NOMO-1 treated with DMSO at 0.1 percent for 48 hours (cell line): Measurements from ENCODE around the gene LHFPL3.
"Not testable (repeated sequence)": the region's sequence is repeated elsewhere in the genome, so short reads cannot be mapped to it uniquely, and the experiment has no call there.

Experiments used
- DNase-seq: peaks from one replicate; lab custom pipeline; 2025; ENCODE audit not compliant: unreplicated experiment; lab: John Stamatoyannopoulos, UW

LHFPL3 gene

DNA sequence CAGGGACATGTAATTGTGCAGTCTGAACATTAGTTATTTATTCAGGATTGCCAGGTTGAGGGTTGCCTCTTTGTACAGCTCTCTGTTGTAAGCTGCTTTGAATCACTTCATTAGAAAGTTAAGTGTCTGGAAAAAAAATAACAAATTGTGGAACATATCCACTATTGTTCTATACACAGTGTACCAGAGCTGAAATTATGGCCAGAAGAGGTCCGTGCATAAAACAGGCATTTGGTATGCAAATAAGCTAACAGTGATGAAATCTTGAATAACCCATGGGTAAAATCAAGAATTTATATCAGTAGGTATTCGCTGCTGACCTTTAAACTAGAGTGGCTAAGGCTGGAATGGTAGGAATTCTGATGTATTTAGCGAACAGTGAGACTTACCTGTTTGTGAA lies 152.1 kb downstream of the LHFPL3 start:
- DNase-seq: no peak

DNA sequence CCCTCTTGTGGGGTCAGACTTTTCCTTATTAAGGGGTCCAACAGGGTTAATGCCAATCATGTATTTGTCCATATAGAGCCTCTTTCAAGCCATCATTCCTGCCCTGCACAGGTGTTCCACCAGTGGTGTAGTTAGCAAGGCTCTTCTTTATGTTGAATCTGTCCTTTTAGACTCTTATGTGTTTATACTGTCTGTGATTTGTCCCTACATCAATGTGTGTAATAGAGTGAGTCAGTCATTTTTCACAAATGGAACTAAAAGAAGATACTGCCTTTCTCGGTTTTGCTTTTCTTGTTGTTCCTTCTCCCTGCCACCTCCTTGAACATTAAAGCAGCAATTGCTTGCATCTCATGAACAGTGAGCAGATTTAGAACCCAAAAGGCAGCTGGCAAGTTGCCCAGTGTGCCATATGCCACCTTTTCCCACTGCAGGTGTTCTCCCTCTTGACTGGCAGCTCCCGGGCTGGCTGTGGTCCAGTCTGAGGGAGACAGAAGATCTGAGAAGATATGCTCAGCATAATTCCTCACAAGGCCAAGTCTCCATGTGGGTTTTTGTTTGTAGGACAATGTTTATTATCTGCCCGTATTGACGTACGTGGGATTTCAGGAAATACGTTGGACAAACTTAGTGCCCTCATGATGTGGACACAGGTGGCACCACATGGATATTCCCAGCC lies 154.1 kb downstream of the LHFPL3 start:
- no peak for DNase-seq

DNA sequence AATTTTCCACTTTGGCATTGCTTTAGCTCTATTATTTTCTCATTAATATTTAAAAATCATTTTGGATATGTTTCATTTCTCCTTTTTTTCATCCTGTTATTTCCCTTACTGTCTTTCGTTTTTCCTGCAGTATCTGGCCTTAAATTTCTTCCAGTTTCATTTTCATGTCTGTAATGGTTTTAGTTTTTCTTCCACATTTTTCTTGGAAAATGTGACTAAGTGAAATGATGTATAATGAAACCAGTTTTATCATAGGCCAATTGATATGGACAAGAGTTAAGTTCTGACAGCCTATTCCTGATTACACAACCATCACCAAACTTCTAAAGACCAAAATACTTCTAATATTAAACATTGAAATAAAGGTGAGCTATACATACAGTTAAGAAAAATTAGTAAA lies 158.5 kb downstream of the LHFPL3 start:
- no peak for DNase-seq

DNA sequence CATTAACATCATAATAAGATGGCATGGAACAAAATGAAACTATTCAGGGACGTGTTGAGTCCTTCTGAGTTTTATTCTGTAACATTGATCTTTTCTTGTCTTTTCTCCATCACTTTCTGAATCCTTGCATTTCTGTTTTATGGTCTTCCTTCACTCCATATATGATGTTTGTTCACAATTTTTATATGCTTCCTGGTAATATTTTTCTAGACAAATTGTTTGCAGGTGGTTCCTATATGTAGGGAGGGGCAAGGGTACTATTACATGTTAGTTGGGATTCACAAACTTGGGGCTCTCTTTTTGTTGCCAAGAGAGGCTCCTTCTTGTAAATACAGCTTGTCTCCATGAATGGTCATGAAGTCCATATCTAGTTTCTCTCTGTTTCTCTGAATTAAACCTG lies 159.2 kb downstream of the LHFPL3 start:
- no peak for DNase-seq

DNA sequence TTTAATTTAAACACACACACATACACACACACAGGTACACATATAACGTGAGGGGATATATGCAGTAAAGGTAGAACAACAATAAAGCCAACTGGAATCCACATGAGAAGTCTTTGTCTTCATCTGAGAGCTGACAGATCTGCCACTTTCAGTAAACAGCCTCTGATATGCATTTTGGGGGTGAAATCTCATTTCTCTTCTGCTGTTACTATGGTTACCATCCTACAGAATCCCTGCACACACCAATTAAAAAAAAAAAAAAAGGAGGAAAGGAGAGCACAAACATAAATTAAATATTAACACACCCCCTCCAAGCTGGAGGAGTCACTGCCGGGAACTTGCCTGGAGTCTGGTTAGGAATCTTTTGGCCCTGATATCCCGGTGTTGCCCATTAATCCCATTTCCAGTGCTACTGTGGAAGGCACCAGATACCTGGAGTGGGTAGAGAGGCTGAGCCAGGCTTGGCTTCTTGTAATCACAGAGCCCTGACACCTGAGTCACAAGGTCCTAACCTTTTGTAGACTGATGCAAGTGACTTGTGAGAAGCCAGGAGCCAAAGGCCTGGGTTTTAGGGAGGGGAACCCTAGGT lies 169.1 kb downstream of the LHFPL3 start:
- no peak for DNase-seq

DNA sequence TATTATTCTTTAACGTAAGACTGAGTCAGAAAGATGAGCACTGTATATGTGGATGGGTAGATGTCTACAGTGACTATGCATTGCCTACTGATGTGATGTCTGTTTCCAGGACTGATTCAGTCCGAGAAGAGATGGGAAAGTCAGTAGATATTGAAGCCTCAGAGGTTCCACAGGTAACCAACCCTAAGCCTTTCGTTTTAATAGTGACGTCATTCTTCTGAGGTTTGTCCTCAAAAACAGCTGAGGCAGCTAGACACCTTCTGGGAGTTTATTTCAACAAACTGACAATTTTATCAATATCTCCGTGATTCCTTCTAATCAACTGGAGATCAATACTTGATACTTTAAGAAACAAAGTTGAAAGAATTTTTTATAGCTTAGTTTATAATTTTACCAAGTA lies 171.6 kb downstream of the LHFPL3 start:
- DNase-seq: no peak

DNA sequence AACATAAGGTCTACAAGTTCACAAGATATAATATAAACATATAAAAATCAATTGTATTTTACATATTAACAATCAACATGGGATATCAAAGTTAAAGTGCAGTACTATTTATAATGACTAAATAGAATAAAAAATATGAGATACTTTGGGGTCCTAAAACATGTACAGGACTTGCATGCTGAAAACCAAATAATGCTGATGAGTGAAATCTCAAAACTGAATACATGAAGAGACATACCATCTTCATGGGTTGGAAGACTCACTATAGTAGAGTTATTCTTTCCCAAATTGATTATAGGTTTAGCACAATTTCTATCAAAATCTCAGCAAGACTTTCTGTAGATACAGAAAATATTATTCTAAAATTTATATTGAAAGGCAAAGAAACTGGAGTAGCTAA lies 181.5 kb downstream of the LHFPL3 start:
- no peak for DNase-seq

DNA sequence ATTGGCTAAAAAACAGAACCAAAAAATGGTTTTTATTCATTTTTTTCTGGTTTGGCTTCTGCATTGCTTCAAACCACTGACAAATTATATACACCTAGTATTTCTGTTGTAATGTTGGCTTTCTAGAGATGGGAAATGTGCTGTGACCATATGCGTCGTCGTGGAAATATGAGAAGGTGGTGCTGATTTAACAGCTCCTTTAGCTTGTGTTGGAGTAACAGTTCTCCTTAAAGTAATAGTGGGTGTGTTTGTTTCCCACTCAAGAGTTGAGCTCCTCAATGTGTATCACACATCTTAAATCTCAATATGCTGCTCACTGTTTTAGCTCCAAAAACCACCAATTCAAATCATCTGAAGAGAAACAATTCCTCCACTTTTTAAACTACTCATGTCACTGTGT lies 196.4 kb downstream of the LHFPL3 start:
- no peak for DNase-seq

DNA sequence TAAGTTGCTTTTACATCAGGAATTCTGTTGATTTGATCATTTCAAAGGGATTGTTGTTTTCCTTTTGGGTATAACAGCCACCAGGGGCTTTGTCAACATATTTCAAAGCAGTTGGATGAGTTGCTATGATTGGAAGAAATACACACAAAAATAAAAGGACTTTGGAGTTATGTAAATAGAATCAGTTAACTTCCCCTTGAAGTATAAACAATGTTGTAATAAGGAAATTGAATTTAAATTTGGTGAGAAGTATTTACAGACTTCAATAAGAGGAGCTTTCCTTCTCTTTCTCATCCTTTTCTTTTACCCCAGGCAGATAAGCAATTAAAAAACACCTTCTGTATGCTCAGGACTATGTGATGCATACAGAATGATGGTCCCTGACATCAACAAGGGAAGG lies 199.7 kb downstream of the LHFPL3 start:
- no peak for DNase-seq

DNA sequence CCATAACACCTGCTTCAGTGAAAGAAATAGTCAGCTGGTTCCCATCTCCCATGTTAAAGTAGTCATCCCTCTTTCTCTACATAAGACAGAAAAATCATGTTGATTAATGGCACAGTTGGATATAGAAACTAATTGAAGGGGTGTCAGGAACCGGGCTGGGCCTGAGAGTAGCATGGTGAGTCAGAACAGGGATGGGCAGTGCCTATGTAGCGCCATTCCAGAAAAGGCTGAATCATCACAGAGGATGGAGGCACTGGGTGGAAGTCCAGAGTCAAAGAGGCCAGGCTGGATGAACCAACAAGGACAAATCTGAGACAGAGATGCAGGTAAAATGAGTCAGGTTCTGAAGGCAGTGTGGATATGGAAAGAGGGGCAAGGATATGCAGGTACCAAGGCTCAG lies 201.2 kb downstream of the LHFPL3 start:
- DNase-seq: no peak

DNA sequence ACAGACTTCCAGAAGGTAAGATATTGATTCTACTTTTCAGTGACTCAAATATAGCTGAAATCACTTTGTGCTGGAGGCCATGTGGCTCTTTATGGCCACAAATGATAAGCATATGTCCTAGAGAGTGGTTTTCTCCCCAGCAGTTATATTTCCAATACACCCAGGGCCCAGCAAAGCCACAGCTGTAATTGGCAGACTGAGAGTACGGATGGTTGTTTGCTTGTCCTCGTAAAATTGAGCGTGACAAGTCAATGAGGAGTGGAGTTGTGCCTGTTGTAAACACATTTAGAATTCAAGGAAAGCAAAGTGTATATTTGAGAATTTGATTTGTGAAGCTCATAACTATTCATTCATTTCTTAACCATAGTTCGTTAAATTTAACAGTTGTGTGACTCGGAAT lies 201.8 kb downstream of the LHFPL3 start:
- DNase-seq: no peak

DNA sequence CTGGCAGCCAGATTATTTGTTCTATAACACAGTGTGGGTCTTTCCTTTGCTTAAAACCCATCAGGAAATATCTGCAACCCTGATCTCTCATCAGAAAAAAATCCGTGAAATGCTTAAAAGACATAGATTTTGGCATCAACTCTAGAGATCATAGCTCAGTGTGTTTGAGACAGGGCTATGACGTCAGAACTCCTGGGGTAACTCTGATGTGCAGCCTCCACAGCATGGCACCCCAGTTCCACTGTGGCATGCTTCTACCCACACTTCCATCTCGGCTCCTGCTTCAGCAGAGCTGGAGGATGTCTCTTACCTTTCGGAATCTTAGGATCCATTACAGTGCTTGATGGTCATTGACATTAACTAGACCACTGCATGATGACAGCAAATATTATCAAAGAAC lies 205.7 kb downstream of the LHFPL3 start:
- no peak for DNase-seq

DNA sequence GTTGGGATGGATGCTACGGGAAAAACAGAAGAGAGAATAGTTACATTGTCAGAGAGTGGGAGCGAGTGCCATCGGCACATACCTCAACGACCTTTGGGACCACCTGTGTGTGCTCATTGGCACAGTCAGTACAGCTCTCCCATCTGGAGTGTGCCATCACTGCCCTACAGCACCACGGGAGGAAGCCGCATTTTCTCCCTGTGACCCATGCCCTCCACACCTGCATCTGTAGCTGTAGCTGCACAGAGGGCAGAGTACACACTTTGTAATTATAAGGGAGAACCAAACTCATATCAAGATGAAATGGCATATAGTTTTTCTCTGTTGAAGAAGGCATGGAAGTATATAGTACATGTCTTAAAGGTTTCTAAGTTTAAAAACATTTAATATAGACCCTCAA lies 207.4 kb downstream of the LHFPL3 start:
- DNase-seq: no peak

DNA sequence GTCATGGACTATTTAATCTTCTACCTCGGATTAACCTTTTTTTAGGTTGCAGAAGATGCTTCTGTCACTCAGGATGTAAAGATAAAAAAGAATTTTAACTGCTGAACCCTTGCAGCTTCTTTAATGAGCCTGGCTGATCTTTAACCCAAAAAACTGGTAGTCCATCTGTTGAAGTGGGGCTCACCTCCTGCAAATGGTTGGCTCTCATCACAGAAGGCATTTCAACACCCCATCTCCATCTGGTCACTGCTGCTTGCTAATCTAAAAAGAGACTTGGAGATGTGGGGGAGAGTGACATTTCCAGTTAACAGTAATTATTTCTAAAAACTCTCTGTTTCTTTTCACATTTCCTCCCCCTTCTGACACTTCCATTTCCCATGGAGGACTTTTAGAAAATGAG lies 208.6 kb downstream of the LHFPL3 start:
- no peak for DNase-seq

DNA sequence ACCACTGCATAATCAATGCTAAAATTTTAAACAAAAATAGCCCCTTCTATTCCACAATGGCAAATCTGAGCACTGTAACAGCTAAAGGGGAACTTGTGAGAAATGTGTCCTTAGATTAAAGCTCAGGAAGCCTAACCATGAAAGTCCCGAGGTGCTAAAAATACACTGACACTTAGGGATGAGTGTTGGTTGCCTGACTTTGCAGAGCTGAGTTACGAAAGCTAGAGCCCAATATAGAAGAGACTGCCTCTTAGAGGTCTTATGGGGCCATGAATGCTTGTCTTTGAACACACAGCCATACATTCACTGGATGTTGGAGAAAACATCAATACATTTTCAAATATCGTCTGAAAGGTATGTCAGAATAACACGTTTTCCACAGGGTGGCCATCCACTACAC lies 209.7 kb downstream of the LHFPL3 start:
- no peak for DNase-seq

DNA sequence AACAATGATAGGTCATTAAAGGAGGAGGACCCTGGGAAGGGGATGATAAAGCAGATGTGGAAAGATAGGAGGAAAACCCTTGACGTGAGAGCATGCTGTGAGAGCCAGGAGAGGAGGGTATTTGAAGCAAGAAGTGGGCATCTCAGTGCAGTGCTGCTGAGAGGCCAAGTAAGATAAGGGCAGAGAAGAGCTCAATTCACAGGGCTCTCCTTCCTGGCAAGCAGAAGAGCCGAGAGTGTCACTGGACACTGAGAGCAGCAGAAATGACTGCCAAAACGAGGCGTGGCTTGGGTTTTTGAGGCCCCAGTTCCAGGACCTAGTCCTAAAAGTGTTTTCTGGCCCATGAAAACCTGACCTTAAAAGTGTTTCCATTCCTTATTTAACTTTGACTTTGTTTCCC lies 213.5 kb downstream of the LHFPL3 start:
- DNase-seq: no peak

DNA sequence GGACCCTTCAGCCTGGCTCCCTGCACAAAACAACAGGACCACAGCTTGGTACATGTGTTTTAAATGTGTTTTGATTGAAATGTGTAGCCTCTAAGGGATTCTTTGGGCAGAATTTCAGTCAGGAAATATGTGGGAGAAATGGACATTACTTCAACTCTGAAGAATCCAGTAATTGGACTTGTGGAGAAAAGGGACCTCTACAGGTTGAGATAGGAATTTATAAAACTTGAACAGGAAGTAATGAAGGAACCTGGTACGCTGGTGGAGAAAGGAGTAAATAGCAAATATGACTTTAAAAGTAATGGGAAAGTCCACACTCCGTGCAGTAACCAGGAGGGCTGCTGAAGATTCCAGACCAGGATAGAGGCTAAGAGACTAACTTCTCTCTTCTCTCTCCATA lies 220.5 kb downstream of the LHFPL3 start:
- no peak for DNase-seq

DNA sequence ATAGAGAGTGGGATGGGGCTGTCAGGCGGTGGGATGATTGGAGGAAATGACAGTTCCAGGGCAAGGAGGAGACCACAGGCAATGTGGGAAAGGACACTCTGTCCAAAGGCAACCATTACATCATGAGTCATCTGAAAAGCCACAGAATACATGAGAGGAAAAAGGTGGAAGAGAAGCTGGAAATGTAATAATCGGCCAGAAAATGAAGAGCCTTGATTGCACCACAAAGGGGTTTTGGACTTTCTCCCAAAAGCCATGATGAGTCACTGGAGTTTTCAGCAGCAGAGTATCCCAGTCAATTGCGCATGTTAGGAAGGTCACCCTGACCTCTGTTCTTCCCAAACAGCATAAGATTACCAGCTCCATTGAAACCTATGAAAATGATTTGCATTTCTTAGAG lies 222.0 kb downstream of the LHFPL3 start:
- DNase-seq: no peak

DNA sequence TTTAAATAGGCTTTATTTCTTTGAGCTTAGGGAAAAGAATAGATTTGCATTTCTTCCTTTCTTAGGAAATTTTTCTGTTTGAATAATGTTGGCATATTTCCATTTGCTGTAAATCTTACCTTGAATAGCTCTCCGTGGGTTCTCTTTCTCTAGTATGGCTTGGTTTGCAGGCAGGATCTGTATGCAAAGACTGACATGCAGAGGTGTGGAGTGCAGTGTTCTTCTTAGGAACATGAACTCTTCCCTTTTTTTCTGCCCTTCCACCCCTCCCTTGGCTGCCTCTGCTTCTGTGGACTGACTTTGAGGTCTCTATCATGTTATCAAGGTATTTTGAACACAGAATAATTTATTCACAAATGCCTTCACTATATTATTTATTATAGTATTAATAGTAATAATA lies 222.8 kb downstream of the LHFPL3 start:
- no peak for DNase-seq

DNA sequence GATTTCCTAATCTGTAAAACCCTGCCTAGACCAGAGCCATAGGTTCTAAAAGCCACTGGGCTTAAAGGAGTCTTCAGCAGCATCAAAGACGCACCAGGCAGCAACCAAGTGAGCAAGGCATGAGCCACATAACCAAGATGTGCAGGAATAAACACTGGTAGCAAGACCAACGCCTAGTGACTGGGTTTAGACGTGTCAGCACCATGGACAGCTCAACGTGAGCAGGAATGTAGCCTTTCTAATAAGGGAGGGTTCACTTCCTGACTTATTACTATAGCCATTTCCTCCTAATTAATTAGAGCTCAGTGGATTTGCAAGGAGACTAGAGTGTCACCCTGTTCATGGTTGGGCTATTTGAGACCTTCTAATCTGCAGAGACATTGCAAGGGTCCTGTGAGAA lies 223.7 kb downstream of the LHFPL3 start:
- DNase-seq: peak; percentile 1

DNA sequence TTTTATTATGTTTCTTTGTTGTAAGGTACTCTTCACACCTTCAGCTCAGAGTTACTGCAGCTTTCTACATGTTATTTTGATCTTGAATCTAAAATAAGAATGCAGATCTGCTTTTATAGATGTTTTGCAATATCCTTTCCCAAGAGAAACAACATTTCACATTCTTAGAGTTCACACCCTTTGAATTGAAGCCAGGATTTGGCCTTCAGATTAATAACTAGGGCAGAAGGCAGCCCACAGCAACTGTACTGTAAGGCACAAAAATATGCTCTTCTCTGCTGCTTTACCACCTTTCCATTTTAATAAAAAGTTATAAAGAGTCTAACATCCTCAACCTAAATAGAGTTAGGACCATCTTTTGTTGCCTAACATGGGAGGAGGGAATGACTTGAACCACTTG lies 224.7 kb downstream of the LHFPL3 start:
- no peak for DNase-seq

DNA sequence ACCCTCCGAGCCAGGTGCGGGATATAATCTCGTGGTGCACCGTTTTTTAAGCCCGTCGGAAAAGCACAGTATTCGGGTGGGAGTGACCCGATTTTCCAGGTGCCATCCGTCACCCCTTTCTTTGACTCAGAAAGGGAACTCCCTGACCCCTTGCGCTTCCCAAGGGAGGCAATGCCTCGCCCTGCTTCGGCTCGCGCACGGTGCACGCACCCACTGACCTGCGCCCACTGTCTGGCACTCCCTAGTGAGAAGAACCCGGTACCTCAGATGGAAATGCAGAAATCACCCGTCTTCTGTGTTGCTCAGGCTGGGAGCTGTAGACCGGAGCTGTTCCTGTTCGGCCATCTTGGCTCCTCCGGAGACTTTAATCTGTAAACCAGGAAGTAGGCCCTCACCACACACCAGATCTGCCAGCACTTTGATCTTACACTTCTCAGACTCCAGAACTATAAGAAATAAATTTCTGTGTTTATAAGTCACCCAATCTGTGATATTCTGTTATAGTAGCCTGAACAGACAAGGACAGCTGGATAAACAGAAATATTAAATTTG lies 235.0 kb downstream of the LHFPL3 start:
- not testable (repeated sequence) for DNase-seq

DNA sequence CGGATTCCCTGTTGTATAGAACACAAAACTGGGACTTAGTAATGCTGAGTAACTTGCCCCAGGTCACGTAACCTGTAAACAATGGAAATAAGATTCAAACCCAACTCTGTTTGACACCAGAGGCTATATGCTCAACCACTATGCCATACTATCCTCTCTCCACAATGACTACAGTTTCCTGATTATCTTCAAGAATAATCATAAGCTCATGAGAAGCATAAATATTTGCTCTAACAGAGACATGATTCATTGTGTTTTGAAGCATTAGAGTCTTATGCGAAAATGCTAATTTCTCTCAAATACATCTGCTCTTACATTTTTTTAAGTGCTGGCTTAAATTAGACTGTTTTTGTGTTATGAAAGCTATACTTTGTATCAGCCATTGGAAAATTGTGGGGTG lies 241.3 kb downstream of the LHFPL3 start:
- DNase-seq: no peak
